Hepatocyte (in vitro differentiated cells): ENCODE data around the gene TCF7L1. TPM values are rescaled to one million over a fixed set of nuclear protein-coding genes. Genes with fewer than 3 reads are reported as not detected.

Experiments
- DNase-seq: peaks from one replicate; pipeline ENCODE4 v3.0.0-alpha.2; 2016; ENCODE audit warnings: low spot score
- H2AFZ ChIP-seq: fragments of 200-600 bp; sonication (generic); 2 replicates; pipeline ENCODE4 v1.6.0; 2016; ENCODE audit warnings: antibody characterized with exemption, mild to moderate bottlenecking
- H3K27ac ChIP-seq: fragments of 200-600 bp; sonication (generic); 2 replicates; pipeline ENCODE4 v1.5.1; 2016; ENCODE audit warnings: mild to moderate bottlenecking
- H3K27me3 ChIP-seq: fragments of 200-600 bp; sonication (generic); 2 replicates; pipeline ENCODE4 v1.6.1; 2016
- H3K36me3 ChIP-seq: fragments of 200-600 bp; sonication (generic); replicated peaks from 2 replicates; pipeline ENCODE4 v1.5.1; 2016; ENCODE audit warnings: low read depth; ENCODE audit not compliant: insufficient read depth
- H3K4me1 ChIP-seq: fragments of 200-600 bp; sonication (generic); 2 replicates; pipeline ENCODE4 v1.5.1; 2016; ENCODE audit warnings: mild to moderate bottlenecking, moderate library complexity; ENCODE audit not compliant: insufficient read depth
- H3K4me2 ChIP-seq: fragments of 200-600 bp; sonication (generic); 2 replicates; pipeline ENCODE4 v1.6.0; 2016
- H3K4me3 ChIP-seq: fragments of 200-600 bp; sonication (generic); 2 replicates; pipeline ENCODE4 v1.5.1; 2016; ENCODE audit warnings: mild to moderate bottlenecking
- H3K79me2 ChIP-seq: fragments of 200-600 bp; sonication (generic); 2 replicates; pipeline ENCODE4 v1.6.0; 2017; ENCODE audit warnings: mild to moderate bottlenecking
- H3K9me2 ChIP-seq: fragments of 200-600 bp; sonication (generic); replicated peaks from 2 replicates; pipeline ENCODE4 v1.6.0; 2017; ENCODE audit warnings: mild to moderate bottlenecking; ENCODE audit not compliant: insufficient read depth
- H3K9me3 ChIP-seq: fragments of 200-600 bp; sonication (generic); 2 replicates; pipeline ENCODE4 v1.5.1; 2016; ENCODE audit warnings: low read depth, mild to moderate bottlenecking
- H4K20me1 ChIP-seq: fragments of 200-600 bp; sonication (generic); 2 replicates; pipeline ENCODE4 v1.6.0; 2016; ENCODE audit warnings: mild to moderate bottlenecking; ENCODE audit not compliant: insufficient read depth, poor library complexity, severe bottlenecking
- EZH2 ChIP-seq: fragments of 200-600 bp; sonication (generic); IDR thresholded peaks from 2 replicates; pipeline ENCODE4 v1.6.1; 2016; ENCODE audit warnings: antibody characterized with exemption, mild to moderate bottlenecking, borderline replicate concordance
- EZH2phosphoT487 ChIP-seq: fragments of 200-600 bp; sonication (generic); IDR thresholded peaks from one replicate; pipeline ENCODE4 v1.6.1; 2018; ENCODE audit warnings: antibody characterized with exemption, mild to moderate bottlenecking, low read depth, moderate library complexity; ENCODE audit not compliant: unreplicated experiment, severe bottlenecking
- WGBS: methylation state at CpG from one replicate; pipeline ENCODE4 v1.1.6; 2016; ENCODE audit warnings: low lambda C conversion rate; ENCODE audit errors: missing lambda C conversion rate; 5-methylcytosine and 5-hydroxymethylcytosine counted together
- polyA plus RNA-seq: library from polyadenylated mRNA; unstranded; fragments of >200 nt; fragmentation: Nextera tagmentation; extraction: Ambion mirVana; gene quantifications from 2 replicates; pipeline ENCODE4 v1.2.1, GENCODE V29; 2016
- total RNA-seq: library from RNA; depleted of rRNA; stranded (reverse); fragments of >200 nt; gene quantifications from 2 replicates; pipeline ENCODE4 v1.2.3, GENCODE V29; 2014
- TF ChIP-seq, protein P1 (sequence below): fragments of 200-600 bp; sonication (generic); IDR thresholded peaks from 2 replicates; pipeline ENCODE4 v1.5.1; 2016; ENCODE audit warnings: antibody characterized with exemption, mild to moderate bottlenecking; ENCODE audit not compliant: poor library complexity

TCF7L1 gene
- total and polyA plus RNA-seq, 2 experiments from 2014 or later = 3.7 to 20.6 TPM

GRCh38 chr2:85244828-85245227, 111.6 kb downstream of the TCF7L1 start:
- peaks cover 50% of the 10 kb centered on the region for H3K79me2 ChIP-seq
- no peaks in the 10 kb centered on the region for H3K9me3 ChIP-seq

DNA sequence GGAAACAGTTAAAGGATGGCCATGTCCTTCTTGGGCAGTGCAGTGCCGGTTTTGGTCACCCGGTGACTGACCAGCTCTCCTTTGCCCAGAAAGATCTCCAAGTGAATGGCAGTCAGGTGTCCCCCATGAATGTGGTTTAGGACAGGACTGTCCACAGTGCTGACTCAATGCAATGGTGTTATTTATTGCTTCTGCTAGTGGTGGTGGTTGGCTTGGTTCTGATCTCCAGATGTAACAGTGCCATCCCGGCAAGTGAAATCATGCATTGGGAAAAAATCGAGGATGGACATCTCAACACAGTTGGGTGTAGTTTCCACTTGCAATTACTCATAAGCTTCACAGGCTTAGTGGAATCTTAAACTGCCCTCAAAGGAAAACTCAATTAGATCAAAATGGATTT, 112.7 kb downstream of the TCF7L1 start:
- H4K20me1 ChIP-seq = peaks cover 6% of the 10 kb centered on the region

More at GRCh38 chr2:85244828-85245227, 111.6 kb downstream of the TCF7L1 start:
- no peak overlapping the region for H3K4me2 ChIP-seq
- H4K20me1 ChIP-seq = peaks cover 6% of the 10 kb centered on the region
- no peak overlapping the region for H2AFZ ChIP-seq
- H3K27me3 ChIP-seq = no peaks in the 10 kb centered on the region
- H3K36me3 ChIP-seq = no peaks in the 10 kb centered on the region
- H3K9me2 ChIP-seq = no peaks in the 10 kb centered on the region
- TF ChIP-seq EZH2phosphoT487 (no peak), EZH2 (no peak)
- TF ChIP-seq, protein P1, sequence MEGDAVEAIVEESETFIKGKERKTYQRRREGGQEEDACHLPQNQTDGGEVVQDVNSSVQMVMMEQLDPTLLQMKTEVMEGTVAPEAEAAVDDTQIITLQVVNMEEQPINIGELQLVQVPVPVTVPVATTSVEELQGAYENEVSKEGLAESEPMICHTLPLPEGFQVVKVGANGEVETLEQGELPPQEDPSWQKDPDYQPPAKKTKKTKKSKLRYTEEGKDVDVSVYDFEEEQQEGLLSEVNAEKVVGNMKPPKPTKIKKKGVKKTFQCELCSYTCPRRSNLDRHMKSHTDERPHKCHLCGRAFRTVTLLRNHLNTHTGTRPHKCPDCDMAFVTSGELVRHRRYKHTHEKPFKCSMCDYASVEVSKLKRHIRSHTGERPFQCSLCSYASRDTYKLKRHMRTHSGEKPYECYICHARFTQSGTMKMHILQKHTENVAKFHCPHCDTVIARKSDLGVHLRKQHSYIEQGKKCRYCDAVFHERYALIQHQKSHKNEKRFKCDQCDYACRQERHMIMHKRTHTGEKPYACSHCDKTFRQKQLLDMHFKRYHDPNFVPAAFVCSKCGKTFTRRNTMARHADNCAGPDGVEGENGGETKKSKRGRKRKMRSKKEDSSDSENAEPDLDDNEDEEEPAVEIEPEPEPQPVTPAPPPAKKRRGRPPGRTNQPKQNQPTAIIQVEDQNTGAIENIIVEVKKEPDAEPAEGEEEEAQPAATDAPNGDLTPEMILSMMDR = no peak
- H3K4me3 ChIP-seq = no peak overlapping the region
- peaks cover 19% of the 10 kb centered on the region for H3K4me1 ChIP-seq
- WGBS = 81% methylated on average over 7 of the region's 7 CpGs
- H3K27ac ChIP-seq = no peak overlapping the region
- DNase-seq = no peak

DNA sequence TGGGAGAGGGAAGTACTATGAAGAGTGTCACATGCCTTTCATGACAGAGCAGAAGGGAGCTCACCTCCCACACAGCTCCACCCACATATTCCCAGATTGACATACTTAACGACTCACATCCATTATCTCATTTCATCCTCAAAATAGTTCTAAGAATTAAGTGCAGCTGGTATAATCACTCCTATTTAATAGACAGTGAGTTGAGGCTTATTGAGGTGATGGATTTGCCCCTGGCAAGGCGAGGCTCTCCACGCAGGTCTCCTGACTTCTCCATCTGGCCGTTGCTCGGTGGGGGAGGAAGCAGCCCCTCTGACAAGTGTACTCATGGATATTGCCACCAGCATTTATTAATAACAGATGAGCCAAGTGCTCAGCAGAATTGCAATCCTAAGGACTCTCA, 113.2 kb downstream of the TCF7L1 start:
- H3K4me3 ChIP-seq = no peak overlapping the region
- no peaks in the 10 kb centered on the region for H3K9me3 ChIP-seq
- peaks cover 6% of the 10 kb centered on the region for H4K20me1 ChIP-seq
- no peaks in the 10 kb centered on the region for H3K9me2 ChIP-seq
- H2AFZ ChIP-seq = no peak overlapping the region
- H3K4me1 ChIP-seq = peaks cover 24% of the 10 kb centered on the region
- no peak for TF ChIP-seq EZH2
- TF ChIP-seq, protein P1 = no peak
- no peak for TF ChIP-seq EZH2phosphoT487
- H3K79me2 ChIP-seq = peaks cover 63% of the 10 kb centered on the region
- no peak for DNase-seq
- H3K4me2 ChIP-seq = no peak overlapping the region
- WGBS = 61% methylated on average over 5 of the region's 5 CpGs
- no peaks in the 10 kb centered on the region for H3K27me3 ChIP-seq
- H3K27ac ChIP-seq = no peak overlapping the region
- no peaks in the 10 kb centered on the region for H3K36me3 ChIP-seq

More for the DNA sequence above, 112.7 kb downstream of the TCF7L1 start:
- TF ChIP-seq EZH2 (no peak), EZH2phosphoT487 (no peak)
- Histone ChIP-seq H3K4me1 (peaks cover 24% of the 10 kb centered on the region), H3K36me3 (no peaks in the 10 kb centered on the region), H3K9me3 (no peaks in the 10 kb centered on the region), H3K9me2 (no peaks in the 10 kb centered on the region), H2AFZ (no peak overlapping the region), H3K4me3 (no peak overlapping the region), H3K27me3 (no peaks in the 10 kb centered on the region), H3K79me2 (peaks cover 60% of the 10 kb centered on the region), H3K27ac (no peak overlapping the region), H3K4me2 (no peak overlapping the region)
- WGBS = 95% methylated on average over 4 of the region's 4 CpGs
- no peak for DNase-seq

- no peak for DNase-seq
- Histone ChIP-seq H3K27ac (no peak overlapping the region), H2AFZ (no peak overlapping the region), H3K36me3 (no peaks in the 10 kb centered on the region), H3K4me3 (no peak overlapping the region), H3K9me3 (no peaks in the 10 kb centered on the region), H4K20me1 (peaks cover 2% of the 10 kb centered on the region), H3K27me3 (no peaks in the 10 kb centered on the region), H3K4me1 (peaks cover 24% of the 10 kb centered on the region), H3K9me2 (no peaks in the 10 kb centered on the region), H3K4me2 (no peak overlapping the region), H3K79me2 (peaks cover 65% of the 10 kb centered on the region)
- 61% methylated on average over 8 of the region's 8 CpGs for WGBS
- TF ChIP-seq EZH2phosphoT487 (no peak), EZH2 (no peak)
- TF ChIP-seq, protein P1 = no peak
These were observed 114.4 kb downstream of the TCF7L1 start for GRCh38 chr2:85247610-85248009.
